Trophoblast cell (in vitro differentiated cells and primary cell): Measurements from ENCODE around the gene CENPP.

ENCODE experiments used
- DNase-seq, 2 donors: peaks; one replicate each; pipeline ENCODE4 v3.0.0-alpha.2; 2016
- H2AFZ ChIP-seq: 2 replicates; pipeline ENCODE4 v1.6.1; 2013; ENCODE audit warnings: low read length, moderate library complexity, mild to moderate bottlenecking; ENCODE audit not compliant: insufficient read depth, poor library complexity
- H2AK5ac ChIP-seq: 2 replicates; pipeline ENCODE4 v1.6.1; 2013; ENCODE audit warnings: mild to moderate bottlenecking, low read length
- H2BK120ac ChIP-seq: 2 replicates; pipeline ENCODE4 v1.6.1; 2013; ENCODE audit warnings: low read length, mild to moderate bottlenecking, moderate library complexity; ENCODE audit not compliant: insufficient read depth, poor library complexity
- H2BK12ac ChIP-seq: 2 replicates; pipeline ENCODE4 v1.6.1; 2013; ENCODE audit warnings: mild to moderate bottlenecking, low read length, moderate library complexity
- H2BK5ac ChIP-seq: 2 replicates; pipeline ENCODE4 v1.6.1; 2013; ENCODE audit warnings: low read length, low read depth, moderate library complexity, mild to moderate bottlenecking; ENCODE audit not compliant: poor library complexity
- H3K14ac ChIP-seq: 2 replicates; pipeline ENCODE4 v1.6.1; 2013; ENCODE audit warnings: mild to moderate bottlenecking, low read length
- H3K18ac ChIP-seq: 2 replicates; pipeline ENCODE4 v1.6.1; 2013; ENCODE audit warnings: mild to moderate bottlenecking, low read length
- H3K23ac ChIP-seq: 2 replicates; pipeline ENCODE4 v1.6.1; 2013; ENCODE audit warnings: low read length
- H3K27ac ChIP-seq: 2 replicates; pipeline ENCODE4 v1.5.1; 2013; ENCODE audit warnings: low read depth, mild to moderate bottlenecking, inconsistent platforms, low read length, moderate library complexity
- H3K27me3 ChIP-seq: 2 replicates; pipeline ENCODE4 v1.6.1; 2013; ENCODE audit warnings: inconsistent platforms, mild to moderate bottlenecking, low read length, moderate library complexity; ENCODE audit not compliant: insufficient read depth
- H3K36me3 ChIP-seq, 2 experiments: 1 replicate in 1 of 2; 2 replicates in 1 of 2; pipeline ENCODE4 v1.6.1; 2013; ENCODE audit warnings: low read length in 2 of 2, mild to moderate bottlenecking in 2 of 2, moderate library complexity in 1 of 2; ENCODE audit not compliant: insufficient read depth in 2 of 2, control insufficient read depth in 1 of 2
- H3K4ac ChIP-seq: 2 replicates; pipeline ENCODE4 v1.6.1; 2013; ENCODE audit warnings: low read depth, mild to moderate bottlenecking, low read length, moderate library complexity
- H3K4me1 ChIP-seq, 2 experiments: 1 replicate in 1 of 2; 2 replicates in 1 of 2; pipeline ENCODE4 v1.6.1; 2013; ENCODE audit warnings: low read length in 2 of 2, mild to moderate bottlenecking in 2 of 2, moderate library complexity in 1 of 2; ENCODE audit not compliant: insufficient read depth in 2 of 2, control insufficient read depth in 1 of 2
- H3K4me2 ChIP-seq: 2 replicates; pipeline ENCODE4 v1.6.1; 2013; ENCODE audit warnings: inconsistent platforms, mild to moderate bottlenecking, low read length, moderate library complexity
- H3K4me3 ChIP-seq: 2 replicates; pipeline ENCODE4 v1.5.1; 2013; ENCODE audit warnings: mild to moderate bottlenecking, low read depth, low read length, inconsistent platforms
- H3K79me1 ChIP-seq: one replicate; pipeline ENCODE4 v1.6.1; 2013; ENCODE audit warnings: low read length
- H3K79me2 ChIP-seq: 2 replicates; pipeline ENCODE4 v1.6.1; 2013; ENCODE audit warnings: low read length, mild to moderate bottlenecking; ENCODE audit not compliant: control insufficient read depth, insufficient read depth, poor library complexity
- H3K9ac ChIP-seq: 2 replicates; pipeline ENCODE4 v1.6.1; 2013; ENCODE audit warnings: mild to moderate bottlenecking, low read length
- H3K9me3 ChIP-seq: 2 replicates; pipeline ENCODE4 v1.6.1; 2013; ENCODE audit warnings: low read depth, mild to moderate bottlenecking, control low read depth, inconsistent platforms, low read length; ENCODE audit not compliant: insufficient read depth
- H4K12ac ChIP-seq: 2 replicates; pipeline ENCODE4 v1.6.1; 2013; ENCODE audit warnings: low read depth, mild to moderate bottlenecking, low read length, moderate library complexity
- H4K8ac ChIP-seq: 2 replicates; pipeline ENCODE4 v1.6.1; 2013; ENCODE audit warnings: low read depth, mild to moderate bottlenecking, low read length, moderate library complexity
- H4K91ac ChIP-seq: one replicate; pipeline ENCODE4 v1.6.1; 2013; ENCODE audit warnings: low read depth, mild to moderate bottlenecking, low read length, moderate library complexity
- WGBS: extraction: QIAGEN DNeasy Blood & Tissue Kit; methylation state at CpG from one replicate; pipeline ENCODE4 v1.1.7; 2013; ENCODE audit warnings: missing lambda C conversion rate; ENCODE audit not compliant: insufficient read length, insufficient coverage; ENCODE audit errors: extremely low coverage; 5-methylcytosine and 5-hydroxymethylcytosine counted together

CENPP gene

GRCh38 chr9:92499701-92500100 is 173.9 kb downstream of the CENPP start:
- H3K4ac ChIP-seq = no peak overlapping the region
- WGBS = no CpG with 5 or more reads among the region's 2 CpGs
- H3K23ac ChIP-seq = no peak overlapping the region
- DNase-seq = no peak
- H3K4me2 ChIP-seq = no peak overlapping the region
- H3K27me3 ChIP-seq = no peaks in the 10 kb centered on the region
- no peak overlapping the region for H3K4me3 ChIP-seq
- H4K8ac ChIP-seq = no peak overlapping the region
- H3K14ac ChIP-seq = no peak overlapping the region
- H3K4me1 ChIP-seq = peaks cover 9 to 10% of the 10 kb centered on the region in 2 experiments
- H2BK120ac ChIP-seq = no peak overlapping the region
- H3K36me3 ChIP-seq = no peaks in the 10 kb centered on the region
- H4K91ac ChIP-seq = no peak overlapping the region
- H3K18ac ChIP-seq = no peak overlapping the region
- no peak overlapping the region for H2BK12ac ChIP-seq
- no peak overlapping the region for H2AK5ac ChIP-seq
- no peak overlapping the region for H2BK5ac ChIP-seq
- no peak overlapping the region for H3K27ac ChIP-seq
- no peak overlapping the region for H4K12ac ChIP-seq
- no peak overlapping the region for H3K9ac ChIP-seq
- peaks cover 1% of the 10 kb centered on the region for H3K9me3 ChIP-seq
- no peaks in the 10 kb centered on the region for H3K79me1 ChIP-seq
- no peak overlapping the region for H2AFZ ChIP-seq
- H3K79me2 ChIP-seq = no peaks in the 10 kb centered on the region

GRCh38 chr9:92500725-92501124 is 175.0 kb downstream of the CENPP start:
- Histone ChIP-seq H3K4me3 (no peak overlapping the region), H3K23ac (no peak overlapping the region), H3K9me3 (peaks cover 1% of the 10 kb centered on the region), H3K18ac (no peak overlapping the region), H3K79me1 (no peaks in the 10 kb centered on the region), H3K9ac (no peak overlapping the region), H3K14ac (no peak overlapping the region), H3K36me3 (no peaks in the 10 kb centered on the region), H4K8ac (no peak overlapping the region), H3K4ac (no peak overlapping the region), H3K79me2 (no peaks in the 10 kb centered on the region), H2AFZ (no peak overlapping the region), H2BK5ac (no peak overlapping the region), H3K4me2 (no peak overlapping the region), H3K27ac (no peak overlapping the region), H4K91ac (no peak overlapping the region), H4K12ac (no peak overlapping the region), H2AK5ac (no peak overlapping the region), H3K4me1 (peaks cover 9 to 10% of the 10 kb centered on the region in 2 experiments), H3K27me3 (no peaks in the 10 kb centered on the region), H2BK120ac (no peak overlapping the region), H2BK12ac (no peak overlapping the region)
- no peak for DNase-seq
- no CpG with 5 or more reads among the region's 5 CpGs for WGBS

GRCh38 chr9:92501671-92502393 is 176.1 kb downstream of the CENPP start:
- peak; percentile 95 to 96 for DNase-seq
- no peaks in the 10 kb centered on the region for H3K79me1 ChIP-seq
- no peak overlapping the region for H3K14ac ChIP-seq
- no CpG with 5 or more reads among the region's 5 CpGs for WGBS
- H3K4ac ChIP-seq = no peak overlapping the region
- peaks cover 1% of the 10 kb centered on the region for H3K9me3 ChIP-seq
- H3K79me2 ChIP-seq = no peaks in the 10 kb centered on the region
- H2BK12ac ChIP-seq = no peak overlapping the region
- H2BK5ac ChIP-seq = no peak overlapping the region
- H3K36me3 ChIP-seq = no peaks in the 10 kb centered on the region
- no peak overlapping the region for H3K18ac ChIP-seq
- no peak overlapping the region for H4K91ac ChIP-seq
- H4K8ac ChIP-seq = no peak overlapping the region
- H3K27ac ChIP-seq = peak overlapping the region; percentile 21
- no peak overlapping the region for H2AK5ac ChIP-seq
- no peak overlapping the region for H3K4me2 ChIP-seq
- H3K27me3 ChIP-seq = no peaks in the 10 kb centered on the region
- H2BK120ac ChIP-seq = no peak overlapping the region
- no peak overlapping the region for H3K23ac ChIP-seq
- H3K4me1 ChIP-seq = peaks cover 9 to 10% of the 10 kb centered on the region in 2 experiments
- no peak overlapping the region for H3K4me3 ChIP-seq
- H4K12ac ChIP-seq = no peak overlapping the region
- no peak overlapping the region for H2AFZ ChIP-seq
- no peak overlapping the region for H3K9ac ChIP-seq

GRCh38 chr9:92503156-92503555 is 177.4 kb downstream of the CENPP start:
- H3K79me2 ChIP-seq = no peaks in the 10 kb centered on the region
- no peak for DNase-seq
- H2AFZ ChIP-seq = no peak overlapping the region
- H3K23ac ChIP-seq = no peak overlapping the region
- no peak overlapping the region for H3K9ac ChIP-seq
- H3K9me3 ChIP-seq = peaks cover 1% of the 10 kb centered on the region
- no peaks in the 10 kb centered on the region for H3K36me3 ChIP-seq
- no peak overlapping the region for H3K27ac ChIP-seq
- H2BK12ac ChIP-seq = no peak overlapping the region
- no peak overlapping the region for H2BK120ac ChIP-seq
- no peak overlapping the region for H3K18ac ChIP-seq
- no peak overlapping the region for H4K8ac ChIP-seq
- no peaks in the 10 kb centered on the region for H3K27me3 ChIP-seq
- no peak overlapping the region for H3K14ac ChIP-seq
- no peak overlapping the region for H3K4ac ChIP-seq
- H3K79me1 ChIP-seq = no peaks in the 10 kb centered on the region
- peaks cover 9 to 18% of the 10 kb centered on the region in 2 experiments for H3K4me1 ChIP-seq
- H2AK5ac ChIP-seq = no peak overlapping the region
- H3K4me3 ChIP-seq = no peak overlapping the region
- no peak overlapping the region for H2BK5ac ChIP-seq
- H4K12ac ChIP-seq = no peak overlapping the region
- H4K91ac ChIP-seq = no peak overlapping the region
- WGBS = no CpG with 5 or more reads among the region's 2 CpGs
- H3K4me2 ChIP-seq = no peak overlapping the region
